Measurements from ENCODE around the gene AMH. TPM values are rescaled to one million over a fixed set of nuclear protein-coding genes. Genes with fewer than 3 reads are reported as not detected.

AMH gene
- total and polyA plus RNA-seq, 2 of the 13 experiments (the other 11 are each of a cell fraction or from before 2014, with no cell fraction given), result 0.03 to 0.18 TPM

DNA sequence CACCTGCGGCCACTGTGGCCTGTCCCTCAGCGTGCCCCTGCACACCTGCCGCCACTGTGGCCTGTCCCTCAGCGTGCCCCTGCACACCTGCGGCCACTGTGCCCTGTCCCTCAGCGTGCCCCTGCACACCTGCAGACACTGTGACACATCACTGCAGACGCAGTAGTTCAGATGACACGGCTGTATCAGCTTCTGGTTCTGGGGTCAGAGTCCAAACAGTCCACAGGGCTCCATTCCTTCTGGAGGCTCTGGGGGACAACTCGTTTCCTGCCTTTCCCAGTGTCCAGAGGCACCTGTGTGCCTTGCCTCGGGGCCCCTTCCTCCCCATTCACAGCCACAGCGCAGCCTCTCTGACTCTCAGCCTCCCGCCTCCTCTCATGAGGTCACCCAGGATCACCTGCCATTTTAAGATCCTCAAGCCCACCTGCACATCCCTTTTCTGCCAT lies 7.0 kb upstream of the AMH start (continued):
- TF ChIP-seq, protein P1, sequence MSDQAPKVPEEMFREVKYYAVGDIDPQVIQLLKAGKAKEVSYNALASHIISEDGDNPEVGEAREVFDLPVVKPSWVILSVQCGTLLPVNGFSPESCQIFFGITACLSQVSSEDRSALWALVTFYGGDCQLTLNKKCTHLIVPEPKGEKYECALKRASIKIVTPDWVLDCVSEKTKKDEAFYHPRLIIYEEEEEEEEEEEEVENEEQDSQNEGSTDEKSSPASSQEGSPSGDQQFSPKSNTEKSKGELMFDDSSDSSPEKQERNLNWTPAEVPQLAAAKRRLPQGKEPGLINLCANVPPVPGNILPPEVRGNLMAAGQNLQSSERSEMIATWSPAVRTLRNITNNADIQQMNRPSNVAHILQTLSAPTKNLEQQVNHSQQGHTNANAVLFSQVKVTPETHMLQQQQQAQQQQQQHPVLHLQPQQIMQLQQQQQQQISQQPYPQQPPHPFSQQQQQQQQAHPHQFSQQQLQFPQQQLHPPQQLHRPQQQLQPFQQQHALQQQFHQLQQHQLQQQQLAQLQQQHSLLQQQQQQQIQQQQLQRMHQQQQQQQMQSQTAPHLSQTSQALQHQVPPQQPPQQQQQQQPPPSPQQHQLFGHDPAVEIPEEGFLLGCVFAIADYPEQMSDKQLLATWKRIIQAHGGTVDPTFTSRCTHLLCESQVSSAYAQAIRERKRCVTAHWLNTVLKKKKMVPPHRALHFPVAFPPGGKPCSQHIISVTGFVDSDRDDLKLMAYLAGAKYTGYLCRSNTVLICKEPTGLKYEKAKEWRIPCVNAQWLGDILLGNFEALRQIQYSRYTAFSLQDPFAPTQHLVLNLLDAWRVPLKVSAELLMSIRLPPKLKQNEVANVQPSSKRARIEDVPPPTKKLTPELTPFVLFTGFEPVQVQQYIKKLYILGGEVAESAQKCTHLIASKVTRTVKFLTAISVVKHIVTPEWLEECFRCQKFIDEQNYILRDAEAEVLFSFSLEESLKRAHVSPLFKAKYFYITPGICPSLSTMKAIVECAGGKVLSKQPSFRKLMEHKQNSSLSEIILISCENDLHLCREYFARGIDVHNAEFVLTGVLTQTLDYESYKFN (CRISPR knock-in tag; conservative IDR thresholded peaks at IDR 0.05), result peak; percentile 87
- TF ChIP-seq MED13 (CRISPR knock-in tag; IDR thresholded peaks at IDR 0.05), result no peak
- no peak for TF ChIP-seq SATB2 (CRISPR knock-in tag; IDR thresholded peaks at IDR 0.05)
- peak; percentile 14 for TF ChIP-seq ASH2L (IDR thresholded peaks at IDR 0.05; ENCODE audit: insufficient read length, low read depth, low read length)
- no peak for TF ChIP-seq ZNF549 (CRISPR knock-in tag; IDR thresholded peaks at IDR 0.05)
- TF ChIP-seq ARHGAP35 (CRISPR knock-in tag; IDR thresholded peaks at IDR 0.05; ENCODE audit: borderline replicate concordance), result no peak
- TF ChIP-seq ZNF3 (CRISPR knock-in tag; IDR thresholded peaks at IDR 0.05), result no peak
- TF ChIP-seq REPIN1 (CRISPR knock-in tag; IDR thresholded peaks at IDR 0.05; ENCODE audit: borderline replicate concordance, low read depth), result no peak
- peak; percentile 57 for TF ChIP-seq TEAD3 (CRISPR knock-in tag; optimal IDR thresholded peaks at IDR 0.05; ENCODE audit: borderline replicate concordance)
- no peak for TF ChIP-seq ZNF33B (CRISPR knock-in tag; IDR thresholded peaks at IDR 0.05)
- TF ChIP-seq CREB1 (IDR thresholded peaks at IDR 0.05), result peak; percentile 63
- TF ChIP-seq CREB1 (CRISPR knock-in tag; IDR thresholded peaks at IDR 0.05), result no peak
- TF ChIP-seq ZNF800 (CRISPR knock-in tag; IDR thresholded peaks at IDR 0.05), result no peak
- no peak for TF ChIP-seq NFE2L2 (IDR thresholded peaks at IDR 0.05; ENCODE audit: low read length)
- TF ChIP-seq ZNF317 (CRISPR knock-in tag; IDR thresholded peaks at IDR 0.05), result no peak
- TF ChIP-seq ZNF713 (CRISPR knock-in tag; IDR thresholded peaks at IDR 0.05), result no peak
- TF ChIP-seq, protein P2, sequence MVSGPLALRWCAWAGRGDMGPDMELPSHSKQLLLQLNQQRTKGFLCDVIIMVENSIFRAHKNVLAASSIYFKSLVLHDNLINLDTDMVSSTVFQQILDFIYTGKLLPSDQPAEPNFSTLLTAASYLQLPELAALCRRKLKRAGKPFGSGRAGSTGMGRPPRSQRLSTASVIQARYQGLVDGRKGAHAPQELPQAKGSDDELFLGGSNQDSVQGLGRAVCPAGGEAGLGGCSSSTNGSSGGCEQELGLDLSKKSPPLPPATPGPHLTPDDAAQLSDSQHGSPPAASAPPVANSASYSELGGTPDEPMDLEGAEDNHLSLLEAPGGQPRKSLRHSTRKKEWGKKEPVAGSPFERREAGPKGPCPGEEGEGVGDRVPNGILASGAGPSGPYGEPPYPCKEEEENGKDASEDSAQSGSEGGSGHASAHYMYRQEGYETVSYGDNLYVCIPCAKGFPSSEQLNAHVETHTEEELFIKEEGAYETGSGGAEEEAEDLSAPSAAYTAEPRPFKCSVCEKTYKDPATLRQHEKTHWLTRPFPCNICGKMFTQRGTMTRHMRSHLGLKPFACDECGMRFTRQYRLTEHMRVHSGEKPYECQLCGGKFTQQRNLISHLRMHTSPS (CRISPR knock-in tag; IDR thresholded peaks at IDR 0.05; ENCODE audit: low read depth), result peak; percentile 47; the same call in 1 of the 2 replicates
- peak; percentile 74 for TF ChIP-seq GATAD2A (CRISPR knock-in tag; IDR thresholded peaks at IDR 0.05)
- no peak for TF ChIP-seq KDM4B (CRISPR knock-in tag; IDR thresholded peaks at IDR 0.05)
- peak; percentile 44 for TF ChIP-seq IRF2 (CRISPR knock-in tag; IDR thresholded peaks at IDR 0.05)
- peak; percentile 54 for TF ChIP-seq XRCC5 (optimal IDR thresholded peaks at IDR 0.05; ENCODE audit: low read length)
- TF ChIP-seq ZNF782 (CRISPR knock-in tag; IDR thresholded peaks at IDR 0.05; ENCODE audit: borderline replicate concordance), result no peak
- TF ChIP-seq ZBTB7A (CRISPR knock-in tag; IDR thresholded peaks at IDR 0.05), result no peak
- TF ChIP-seq, protein P3, sequence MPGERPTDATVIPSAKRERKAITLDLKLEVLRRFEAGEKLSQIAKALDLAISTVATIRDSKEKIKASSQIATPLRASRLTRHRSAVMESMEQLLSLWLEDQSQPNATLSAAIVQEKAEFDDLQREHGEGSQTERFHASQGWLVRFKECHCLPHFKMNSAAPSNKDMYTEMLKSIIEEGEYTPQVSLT (CRISPR knock-in tag; IDR thresholded peaks at IDR 0.05; ENCODE audit: borderline replicate concordance, low read depth), result no peak
- TF ChIP-seq ZSCAN31 (CRISPR knock-in tag; IDR thresholded peaks at IDR 0.05; ENCODE audit: low read depth), result 0 out of 2 replicates have a peak, but pooled peaks have one; percentile 48
- no peak for TF ChIP-seq THAP11 (CRISPR knock-in tag; IDR thresholded peaks at IDR 0.05)
- TF ChIP-seq MTF1 (CRISPR knock-in tag; IDR thresholded peaks at IDR 0.05), result no peak

Measured in HepG2 (cell line).